GM19468 (cell line): ENCODE results near the gene CPSF3.

Experiments
- ATAC-seq: cut with Tn5 transposase; IDR thresholded peaks from one replicate; pipeline ENCODE4 v1.9.1; 2021; ENCODE audit warnings: mild to moderate bottlenecking, moderate library complexity, moderate number of reproducible peaks; ENCODE audit not compliant: unreplicated experiment; ENCODE audit errors: extremely low read depth

Gene CPSF3

DNA sequence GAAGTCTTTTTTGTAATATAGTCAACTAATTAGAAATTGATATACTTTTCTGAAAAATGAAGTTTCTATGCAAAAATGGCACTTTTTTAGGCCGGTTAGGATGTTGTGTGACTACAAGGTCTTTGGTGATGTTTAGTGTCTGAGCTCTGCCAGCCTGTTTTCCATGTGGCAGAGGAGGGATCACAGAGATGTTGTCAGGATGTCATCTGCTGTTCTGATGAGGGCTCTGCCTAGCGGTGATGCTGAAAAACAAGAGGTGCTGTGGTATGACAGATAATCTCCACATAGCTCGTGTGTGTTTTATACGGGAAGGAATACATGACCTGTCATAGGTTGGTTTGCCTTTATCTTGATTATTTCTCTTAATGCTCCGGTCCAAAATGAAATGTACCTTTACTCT, 38.9 kb downstream of the CPSF3 start:
- no peak for ATAC-seq

DNA sequence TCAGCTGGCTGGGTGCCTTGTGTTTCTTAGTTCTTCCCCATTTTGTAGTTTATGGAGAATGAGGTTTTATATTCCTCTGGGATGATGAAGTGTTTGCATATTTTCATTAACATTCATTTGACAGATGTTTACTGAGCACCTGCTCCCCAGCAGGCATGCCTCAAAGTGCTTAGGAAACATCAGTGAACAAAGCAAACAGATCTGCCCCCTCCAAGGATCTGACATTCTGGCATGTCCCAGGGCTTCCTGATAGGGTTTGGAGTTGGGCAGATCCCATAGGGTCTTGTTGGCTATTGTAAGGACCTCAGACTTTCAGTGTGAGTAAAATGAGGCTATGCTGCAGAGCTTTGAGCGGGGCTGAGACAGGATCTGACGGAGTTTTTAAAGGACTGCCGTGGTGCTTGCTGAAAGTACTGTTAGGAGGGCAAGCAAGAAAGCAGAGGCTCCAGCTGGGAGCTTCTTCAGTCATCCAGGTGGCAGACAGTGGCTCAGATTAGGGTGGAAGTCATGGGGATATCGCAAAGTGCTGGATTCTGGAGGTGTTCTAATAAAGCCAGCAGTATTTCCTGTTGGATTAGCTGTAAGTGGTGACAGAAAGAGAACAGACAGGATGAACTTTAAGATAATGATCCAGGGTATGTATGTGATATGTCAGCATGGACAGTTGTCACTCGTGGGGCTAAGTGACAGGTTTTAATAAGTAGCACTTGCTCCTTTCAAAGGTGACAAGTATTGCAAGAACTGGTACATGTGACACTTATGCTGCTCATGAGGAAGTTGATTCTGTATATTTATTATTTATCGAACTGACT, 39.6 kb downstream of the CPSF3 start:
- no peak for ATAC-seq

DNA sequence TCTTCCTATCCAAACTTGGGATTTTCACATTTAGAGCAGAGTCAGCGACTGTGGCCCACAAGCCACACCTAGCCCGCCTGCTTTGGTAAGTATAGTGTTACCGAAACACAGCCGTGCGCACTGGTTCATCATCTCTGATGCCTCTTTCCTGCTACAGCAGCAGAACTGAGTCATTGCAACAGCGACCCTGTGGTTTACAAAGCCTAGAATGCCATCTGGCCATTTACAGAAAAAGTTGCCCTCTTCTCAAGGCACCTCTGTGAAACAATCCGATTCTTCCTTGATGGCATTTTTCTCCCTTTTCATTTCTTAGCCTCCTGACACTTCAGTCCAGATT, 40.2 kb downstream of the CPSF3 start:
- no peak for ATAC-seq

DNA sequence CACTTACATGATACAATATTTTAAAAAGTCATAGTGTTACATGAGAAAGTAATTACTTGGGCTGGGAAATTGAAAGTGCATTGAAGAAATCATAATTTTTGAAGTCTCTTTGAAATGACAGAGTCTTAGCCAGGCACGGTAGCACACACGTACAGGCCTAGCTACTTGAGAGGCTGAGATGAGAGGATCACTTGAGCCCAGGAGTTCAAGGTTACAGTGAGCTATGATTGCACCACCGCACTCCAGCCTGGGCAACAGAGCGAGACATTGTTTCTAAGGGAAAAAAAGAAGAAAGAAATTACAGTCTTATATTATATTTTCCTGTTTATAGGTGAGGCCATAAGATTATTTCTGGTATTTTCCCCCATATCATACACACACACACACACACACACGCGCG, 41.7 kb downstream of the CPSF3 start:
- ATAC-seq, result no peak

DNA sequence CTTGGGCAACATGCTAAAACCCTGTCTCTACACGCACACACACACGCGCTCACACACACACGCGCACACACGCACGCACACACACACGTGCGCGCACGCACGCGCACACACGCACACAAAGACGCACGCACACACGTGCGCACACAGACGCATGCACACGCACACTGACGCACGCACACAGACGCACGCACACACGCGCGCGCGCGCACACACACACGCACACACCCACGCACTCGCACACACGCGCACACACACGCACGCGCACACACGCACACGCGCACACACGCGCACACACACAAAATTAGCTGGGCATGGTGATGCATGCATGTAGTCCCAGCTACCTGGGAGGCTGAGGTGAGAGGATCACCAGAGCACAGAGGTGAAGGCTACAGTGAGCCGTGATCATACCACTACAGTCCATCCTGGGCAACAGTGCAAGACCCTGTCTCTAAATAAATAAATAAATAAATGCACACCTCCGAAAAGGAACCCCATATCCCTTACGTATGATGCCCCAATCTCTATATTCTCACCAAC, 42.8 kb downstream of the CPSF3 start:
- ATAC-seq, result no peak

DNA sequence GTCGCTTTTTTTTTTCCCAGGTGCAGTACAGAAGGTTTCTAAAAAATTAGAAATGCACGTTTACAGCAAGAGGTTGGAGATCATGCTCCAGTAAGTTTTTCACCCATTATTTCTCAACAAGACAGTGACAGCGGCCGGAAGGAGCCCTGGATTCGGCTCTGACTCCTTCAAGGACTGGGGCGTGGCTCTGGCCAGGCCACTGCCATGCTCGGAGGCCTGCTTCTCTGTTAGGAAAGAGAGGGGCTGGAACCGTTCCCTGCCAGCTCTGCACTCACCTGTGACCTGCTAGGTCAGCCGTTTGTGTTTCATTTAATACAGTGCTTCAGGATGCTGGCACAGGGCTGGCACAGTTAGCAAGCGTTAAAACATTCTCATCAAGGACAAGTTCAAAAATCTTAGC, 44.2 kb downstream of the CPSF3 start:
- ATAC-seq, result no peak

DNA sequence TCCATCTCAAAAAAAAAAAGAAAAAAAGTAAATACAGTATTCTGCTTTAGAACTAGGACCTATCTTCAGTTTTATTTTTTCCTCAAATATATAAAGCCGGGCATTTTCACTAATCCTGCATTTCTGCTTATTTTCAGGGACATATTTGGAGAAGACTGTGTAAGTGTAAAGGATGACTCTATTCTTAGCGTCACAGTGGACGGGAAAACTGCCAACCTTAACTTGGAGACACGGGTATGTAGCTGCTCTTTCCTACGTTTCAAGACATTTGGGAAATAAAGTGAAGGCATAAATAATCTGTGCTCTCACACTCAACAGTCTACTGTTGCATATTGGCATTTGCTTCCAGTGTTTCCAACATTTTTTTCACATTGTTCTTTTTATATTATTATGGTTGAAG, 47.8 kb downstream of the CPSF3 start:
- no peak for ATAC-seq

DNA sequence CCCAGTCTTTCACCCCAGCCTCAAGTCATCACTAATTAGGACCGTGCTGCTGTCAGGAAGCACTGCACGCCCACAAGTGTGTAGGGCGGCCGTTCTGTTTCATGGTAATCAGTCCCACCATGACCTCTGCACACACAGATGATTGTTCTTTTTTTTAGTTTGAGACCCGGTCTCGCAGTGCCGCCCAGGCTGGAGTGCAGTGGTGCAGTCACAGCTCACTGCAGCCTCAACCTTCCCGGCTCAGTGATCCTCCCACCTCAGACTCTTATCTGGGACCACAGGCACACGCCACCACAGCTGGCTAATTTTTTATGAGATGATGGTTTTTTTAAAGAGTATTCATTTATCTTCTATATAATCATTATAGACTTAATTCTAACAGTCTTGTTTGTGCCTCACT, 49.1 kb downstream of the CPSF3 start:
- no peak for ATAC-seq

DNA sequence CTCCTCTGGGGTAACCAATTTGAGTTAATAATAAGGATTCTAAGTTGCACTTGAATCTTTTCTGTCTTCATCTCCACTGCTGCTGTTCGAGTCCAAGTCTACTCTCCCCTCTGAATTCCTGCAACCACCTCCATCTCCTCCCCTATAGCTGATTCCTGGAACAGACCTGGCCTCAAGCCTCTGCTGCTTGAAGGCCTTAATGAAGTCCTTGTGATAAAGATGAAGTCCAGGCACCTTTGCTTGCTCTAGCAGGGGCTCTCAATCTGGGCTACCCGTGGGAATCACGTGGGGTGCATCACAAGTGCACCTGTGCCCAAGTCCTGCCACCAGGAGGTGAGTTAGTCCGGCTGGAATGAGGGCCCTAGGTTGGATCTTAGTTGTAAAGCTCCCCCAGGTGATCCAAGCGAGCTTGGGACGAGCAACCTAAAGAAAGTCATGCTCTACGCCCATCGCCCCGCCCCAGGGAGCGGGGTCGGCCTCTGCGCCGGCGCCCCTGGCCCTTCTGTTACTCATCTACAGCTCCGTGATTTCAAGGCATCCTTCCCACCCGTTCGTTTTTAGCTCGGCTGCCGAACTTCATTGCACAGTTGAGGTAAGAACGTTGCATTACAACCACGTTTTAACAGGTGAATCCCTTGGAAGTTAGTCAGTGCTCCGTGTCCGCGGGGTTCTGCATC, 50.0 kb downstream of the CPSF3 start:
- no peak for ATAC-seq

DNA sequence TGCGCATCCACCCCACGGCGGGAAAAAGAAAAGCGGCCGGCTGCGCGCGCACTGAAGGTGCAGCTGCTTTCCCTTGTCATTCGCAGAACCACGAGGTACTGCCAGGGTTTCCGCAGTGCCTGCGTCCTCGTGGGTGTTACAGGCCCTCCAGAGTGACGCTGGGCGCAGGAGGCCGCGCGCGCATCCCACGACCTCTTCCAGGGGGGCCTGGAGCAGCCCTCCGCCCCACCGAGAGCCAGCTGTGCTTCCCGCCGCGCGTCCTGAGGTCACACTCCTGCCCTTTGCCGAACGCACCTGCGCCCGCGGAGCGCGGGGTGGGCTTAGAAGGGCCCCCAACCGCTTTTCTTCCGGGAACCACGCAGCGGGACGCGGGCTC, 50.5 kb downstream of the CPSF3 start:
- ATAC-seq, result no peak

DNA sequence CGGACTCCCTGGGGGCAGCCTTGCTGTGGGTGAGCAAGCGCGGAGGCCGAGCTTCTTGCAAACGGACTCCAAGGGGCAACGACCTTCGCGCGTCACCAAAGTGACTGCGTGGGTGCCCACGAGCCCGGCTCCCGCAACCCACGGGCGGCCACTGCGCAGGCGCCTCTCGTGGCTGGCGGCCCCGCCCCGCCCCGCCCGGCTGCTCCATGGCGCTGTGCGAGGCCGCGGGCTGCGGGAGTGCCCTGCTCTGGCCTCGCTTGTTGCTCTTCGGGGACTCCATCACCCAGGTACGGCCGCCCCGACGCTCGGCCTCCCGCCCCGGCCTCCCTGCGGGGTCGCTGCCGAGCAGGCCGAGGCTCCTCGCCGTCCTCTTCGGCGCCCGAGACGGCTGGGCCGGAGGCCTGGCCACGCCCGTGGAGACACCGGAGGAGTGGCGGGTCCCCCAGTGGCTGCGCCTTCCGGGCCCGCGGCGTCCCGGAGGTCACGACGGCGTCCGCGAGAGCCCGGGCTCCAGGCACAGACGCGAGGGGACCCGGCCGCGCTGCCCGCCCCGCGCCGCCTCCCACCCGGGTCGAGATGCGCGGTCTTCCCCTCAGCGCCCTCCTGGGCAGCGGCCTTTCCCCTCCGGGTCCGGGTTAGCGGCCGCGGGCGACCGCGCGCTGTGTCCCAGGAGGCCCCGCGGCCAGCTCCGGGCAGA, 51.1 kb downstream of the CPSF3 start, which contains the start of gene IAH1:
TSS of gene IAH1 (plus strand) at position 191 of the 697 bp plus-strand sequence. CDS start at position 207, 16 bp downstream.
- ATAC-seq, result peak; percentile 71

DNA sequence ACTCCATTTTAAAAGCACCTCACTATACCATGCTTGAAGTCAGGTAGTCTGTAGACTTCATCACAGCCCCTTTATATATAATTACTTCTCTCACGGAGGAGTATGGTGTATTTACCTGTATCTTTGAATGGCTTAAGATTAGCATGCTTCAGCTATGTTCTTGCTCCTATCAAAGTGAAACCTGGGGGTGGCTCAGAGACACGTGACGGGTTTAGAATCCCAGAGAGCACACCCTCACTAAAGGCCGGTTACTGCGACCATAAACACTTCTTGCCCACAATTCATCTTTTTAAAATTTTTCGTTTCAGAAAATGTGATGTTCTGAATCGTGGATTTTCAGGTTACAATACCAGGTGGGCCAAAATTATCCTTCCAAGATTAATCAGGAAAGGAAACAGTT, 54.5 kb downstream of the CPSF3 start:
- ATAC-seq, result no peak

DNA sequence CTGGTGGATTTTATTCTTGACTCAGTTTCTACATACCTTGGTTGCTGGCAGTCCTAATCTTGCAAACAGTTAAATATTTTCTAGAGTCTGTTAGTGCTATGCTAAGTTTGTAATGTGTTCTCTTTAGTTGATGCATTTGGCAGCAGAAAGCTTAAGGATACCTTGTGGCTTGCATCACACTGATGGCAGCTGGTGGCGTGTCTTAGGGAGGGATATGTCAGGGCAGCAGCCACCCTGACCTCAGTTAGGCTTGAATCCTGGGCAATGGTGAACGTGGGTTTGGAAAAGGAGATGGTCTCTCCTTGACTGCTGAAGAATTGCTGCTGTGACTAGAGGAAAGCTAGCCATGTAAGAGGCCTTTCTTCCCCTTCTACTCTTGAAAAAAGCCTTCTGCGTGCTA, 55.1 kb downstream of the CPSF3 start:
- no peak for ATAC-seq

DNA sequence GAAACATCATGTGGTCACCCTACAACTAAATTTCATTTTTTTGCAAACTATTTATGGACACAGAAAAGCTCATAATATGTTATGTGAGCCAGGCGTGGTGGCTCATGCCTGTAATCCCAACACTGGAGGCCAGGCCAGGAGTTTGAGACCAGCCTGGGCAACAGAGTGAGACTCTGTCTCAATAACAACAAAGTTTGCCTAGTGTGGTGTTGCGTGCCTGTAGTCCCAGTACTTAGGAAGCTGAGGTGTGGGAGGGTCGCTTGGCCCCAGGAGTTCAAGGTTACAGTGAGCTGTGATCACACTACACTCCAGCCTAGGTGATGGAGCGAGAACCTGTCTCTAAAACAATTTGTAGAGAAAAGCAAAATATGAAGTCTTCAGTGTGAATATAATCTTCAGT, 56.7 kb downstream of the CPSF3 start:
- ATAC-seq, result no peak

DNA sequence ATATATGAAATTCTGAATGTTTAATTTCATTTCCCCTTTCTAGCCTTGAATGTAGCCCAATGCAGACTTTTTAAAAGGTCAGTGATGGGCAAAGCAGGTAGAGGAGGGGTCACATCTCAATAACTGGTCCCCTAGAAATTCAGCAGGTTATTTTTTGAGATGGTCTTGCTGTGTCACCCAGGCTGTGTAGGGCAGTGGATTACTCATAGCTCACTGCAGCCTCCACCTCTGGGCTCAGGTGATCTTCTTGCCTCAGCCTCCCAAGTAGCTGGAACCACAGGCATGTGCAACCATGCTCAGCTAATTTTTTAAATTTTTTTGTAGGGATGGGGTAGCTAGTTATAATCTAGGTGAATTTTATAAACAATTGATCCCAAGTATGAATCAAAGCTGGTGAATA, 59.7 kb downstream of the CPSF3 start:
- ATAC-seq, result no peak

DNA sequence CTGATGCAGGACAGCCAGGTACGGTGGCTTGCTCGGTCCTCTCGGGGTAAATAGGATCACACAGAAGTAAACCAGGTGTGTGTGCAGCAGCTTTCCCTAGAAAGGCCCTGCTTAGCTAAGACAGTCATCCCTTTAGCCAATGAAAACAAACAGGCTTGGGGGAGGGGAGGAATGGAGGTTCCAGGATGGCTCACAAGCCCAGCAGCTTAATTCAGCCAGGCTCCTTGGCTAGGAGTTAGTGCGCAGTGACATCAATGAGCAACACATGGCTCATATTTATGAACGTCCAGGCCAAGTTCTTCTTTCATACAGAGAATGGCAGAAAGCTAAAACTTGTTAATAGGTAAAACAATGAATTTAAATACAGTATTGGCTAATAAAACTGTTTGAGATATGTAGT, 61.1 kb downstream of the CPSF3 start:
- no peak for ATAC-seq

DNA sequence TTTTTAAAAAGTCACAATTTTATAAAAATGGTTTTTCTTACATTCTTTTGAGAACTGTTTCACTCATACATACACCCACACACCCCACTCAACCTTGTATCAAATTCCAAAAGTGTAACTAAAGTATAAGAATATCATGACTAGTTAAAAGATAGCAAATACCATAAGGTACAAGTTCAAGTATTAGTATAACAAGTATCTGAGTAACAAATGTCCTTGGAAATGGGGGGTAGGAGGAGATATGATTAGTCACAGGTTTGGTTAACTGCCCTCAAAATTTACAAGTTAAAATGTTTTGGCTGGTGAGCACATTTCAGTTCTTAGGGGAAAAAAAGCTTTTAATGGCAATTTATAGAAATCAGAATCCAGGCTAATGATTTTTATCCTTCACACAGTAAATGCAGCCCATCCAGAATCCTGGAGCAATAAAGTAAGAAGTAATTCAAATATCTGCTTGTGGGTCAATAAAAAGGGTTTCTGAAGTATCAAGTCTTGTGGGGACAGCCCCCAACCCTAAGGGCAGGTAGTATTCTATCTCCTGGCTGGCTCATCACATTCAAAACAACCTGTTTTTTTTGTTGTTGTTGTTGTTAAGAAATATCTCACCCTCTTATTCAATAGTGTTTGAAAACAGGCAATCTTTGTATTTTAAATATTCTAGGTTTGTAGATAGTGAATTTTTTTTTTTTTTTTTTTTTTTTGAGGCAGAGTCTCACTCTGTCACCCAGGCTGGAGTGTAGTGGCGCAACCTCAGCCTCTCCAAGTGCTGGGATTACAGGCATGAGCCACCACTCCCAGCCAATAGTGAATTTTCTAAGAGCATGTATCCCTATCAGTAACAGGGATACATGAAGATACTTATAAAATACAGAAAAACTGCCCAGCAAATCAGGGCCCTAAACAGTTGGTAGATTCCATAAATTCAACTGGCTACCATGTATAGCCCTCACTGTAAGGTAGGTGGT, 65.4 kb downstream of the CPSF3 start:
- no peak for ATAC-seq

DNA sequence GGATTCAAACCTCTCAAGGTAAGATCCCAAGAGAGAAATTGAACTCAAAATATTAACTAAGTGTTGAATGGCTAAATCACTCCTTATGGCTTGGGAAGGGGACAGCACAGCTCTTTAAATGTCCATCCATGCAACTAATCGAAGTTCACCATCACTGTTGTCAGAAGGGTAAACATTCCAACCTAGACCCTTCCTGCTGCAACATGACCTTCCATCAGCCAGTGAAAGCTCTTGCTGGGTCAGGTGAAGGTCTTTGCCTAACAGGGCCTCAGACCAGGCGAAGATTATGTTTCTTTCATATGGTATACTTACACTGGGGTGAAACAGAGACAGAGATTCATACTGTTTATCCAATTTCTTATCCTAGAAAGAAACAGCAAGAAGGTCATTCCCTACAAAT, 67.3 kb downstream of the CPSF3 start:
- ATAC-seq, result no peak

DNA sequence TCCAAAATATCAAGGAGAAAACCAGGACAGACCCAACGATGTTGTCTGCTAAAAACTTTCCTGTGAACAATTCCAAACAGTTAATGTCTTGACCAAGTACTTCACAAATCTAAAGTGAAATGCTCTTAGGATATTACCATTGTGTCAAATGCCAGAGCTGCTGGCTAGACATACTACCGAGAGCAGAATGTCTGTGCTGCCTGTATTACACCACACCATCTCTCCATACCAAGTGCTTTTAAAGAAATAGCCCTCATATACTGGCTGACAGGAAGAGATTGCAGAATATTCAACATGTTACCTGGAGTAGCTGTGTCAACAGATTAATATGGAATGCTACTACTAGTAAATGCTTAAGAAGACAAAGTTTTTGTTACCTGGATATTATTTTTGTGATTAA, 69.5 kb downstream of the CPSF3 start:
- no peak for ATAC-seq

DNA sequence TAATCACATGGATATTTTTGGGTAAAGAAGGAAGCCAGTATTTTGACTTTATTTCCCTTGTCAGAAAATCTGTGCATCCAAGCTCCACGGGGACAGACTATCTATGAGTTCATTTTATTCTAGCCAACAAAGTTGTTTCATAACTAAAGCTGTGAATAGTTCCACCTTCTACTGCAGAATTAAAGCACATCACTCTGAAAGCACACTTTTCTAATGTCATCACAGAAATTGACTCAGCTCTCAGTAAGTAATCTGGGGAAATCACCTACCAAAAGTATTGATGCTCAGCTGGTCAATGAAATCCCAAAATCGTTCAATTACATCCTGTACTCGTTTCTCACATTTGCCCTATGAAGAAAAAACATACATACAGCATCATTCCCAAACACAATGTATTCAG, 70.0 kb downstream of the CPSF3 start:
- no peak for ATAC-seq
